ENCODE measurements around the gene LHX2.

DNA sequence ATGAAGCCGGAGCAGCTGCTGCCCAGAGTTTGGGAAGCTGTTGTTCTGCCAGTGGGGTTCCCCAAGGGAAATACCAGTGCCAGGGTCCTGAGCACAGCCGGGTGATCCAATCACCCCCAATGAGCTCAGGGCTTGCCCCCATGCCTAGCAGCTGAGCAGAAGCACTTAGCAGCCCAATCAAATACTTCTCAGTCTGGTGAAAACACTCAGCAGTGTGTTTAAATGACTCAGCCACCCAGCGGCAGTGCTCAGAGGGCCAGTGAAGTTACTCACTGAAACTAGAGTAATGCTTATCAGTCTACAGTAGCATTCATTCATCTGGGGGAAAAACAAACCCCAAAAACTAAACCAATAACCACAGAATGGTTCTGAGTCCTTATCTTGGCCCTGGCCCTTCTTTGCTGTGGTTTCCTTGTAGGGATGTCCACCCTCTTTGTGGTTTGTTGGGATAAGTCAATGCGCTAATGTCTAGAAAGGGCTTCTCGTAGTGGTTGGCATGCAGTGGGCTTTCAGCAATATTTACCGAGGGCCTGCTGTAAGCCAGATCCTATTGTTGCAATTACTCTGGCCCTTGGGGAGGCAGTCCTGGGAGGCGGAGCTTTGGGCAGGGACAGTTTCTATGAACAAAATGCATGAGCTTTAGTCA, 43.1 kb downstream of the LHX2 start:
- TF ChIP-seq BACH1 (tag; IDR thresholded peaks at IDR 0.05) (no peak), MEF2D (tag; conservative IDR thresholded peaks at IDR 0.05; ENCODE audit: low read depth) (no peak; the same call in 1 of the 2 replicates), TBL1XR1 (IDR thresholded peaks at IDR 0.05; ENCODE audit: low read length in 2 of 2) (peak in 1 of 2 experiments; percentile 49; a peak in 1 of 4 replicates)
- TF ChIP-seq, protein P1, sequence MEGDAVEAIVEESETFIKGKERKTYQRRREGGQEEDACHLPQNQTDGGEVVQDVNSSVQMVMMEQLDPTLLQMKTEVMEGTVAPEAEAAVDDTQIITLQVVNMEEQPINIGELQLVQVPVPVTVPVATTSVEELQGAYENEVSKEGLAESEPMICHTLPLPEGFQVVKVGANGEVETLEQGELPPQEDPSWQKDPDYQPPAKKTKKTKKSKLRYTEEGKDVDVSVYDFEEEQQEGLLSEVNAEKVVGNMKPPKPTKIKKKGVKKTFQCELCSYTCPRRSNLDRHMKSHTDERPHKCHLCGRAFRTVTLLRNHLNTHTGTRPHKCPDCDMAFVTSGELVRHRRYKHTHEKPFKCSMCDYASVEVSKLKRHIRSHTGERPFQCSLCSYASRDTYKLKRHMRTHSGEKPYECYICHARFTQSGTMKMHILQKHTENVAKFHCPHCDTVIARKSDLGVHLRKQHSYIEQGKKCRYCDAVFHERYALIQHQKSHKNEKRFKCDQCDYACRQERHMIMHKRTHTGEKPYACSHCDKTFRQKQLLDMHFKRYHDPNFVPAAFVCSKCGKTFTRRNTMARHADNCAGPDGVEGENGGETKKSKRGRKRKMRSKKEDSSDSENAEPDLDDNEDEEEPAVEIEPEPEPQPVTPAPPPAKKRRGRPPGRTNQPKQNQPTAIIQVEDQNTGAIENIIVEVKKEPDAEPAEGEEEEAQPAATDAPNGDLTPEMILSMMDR (IDR thresholded peaks at IDR 0.05 in 2 of 3, conservative IDR thresholded peaks at IDR 0.05 in 1 of 3; ENCODE audit: insufficient read depth in 2 of 3, low read depth in 1 of 3, low read length in 3 of 3) = no peak
